ENCODE data around the gene P2RY11. TPM values are rescaled to one million over a fixed set of nuclear protein-coding genes. Genes with fewer than 3 reads are reported as not detected.

Gene P2RY11
- total RNA-seq, 1 donor: 3.0 TPM

DNA sequence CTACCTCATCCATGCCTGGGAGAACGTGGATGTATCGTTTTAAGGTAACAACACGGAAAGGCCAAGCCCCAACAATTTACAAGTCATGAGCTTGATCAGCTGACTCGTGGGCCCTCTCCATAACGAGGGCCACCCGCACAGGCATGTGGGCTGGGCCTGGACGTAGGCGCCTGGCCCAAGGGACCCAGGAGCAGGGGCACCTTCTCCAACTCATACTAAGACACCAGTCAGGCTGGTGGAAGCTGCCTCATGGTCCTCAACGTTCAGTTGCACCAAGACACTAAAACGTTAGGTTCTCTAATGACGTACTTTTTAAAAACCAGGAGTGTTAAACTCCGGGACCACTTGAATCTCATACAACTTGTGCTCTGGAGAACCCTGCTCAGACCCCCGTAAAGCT, 30.0 kb downstream of the P2RY11 start:
- TF ChIP-seq, protein P1, sequence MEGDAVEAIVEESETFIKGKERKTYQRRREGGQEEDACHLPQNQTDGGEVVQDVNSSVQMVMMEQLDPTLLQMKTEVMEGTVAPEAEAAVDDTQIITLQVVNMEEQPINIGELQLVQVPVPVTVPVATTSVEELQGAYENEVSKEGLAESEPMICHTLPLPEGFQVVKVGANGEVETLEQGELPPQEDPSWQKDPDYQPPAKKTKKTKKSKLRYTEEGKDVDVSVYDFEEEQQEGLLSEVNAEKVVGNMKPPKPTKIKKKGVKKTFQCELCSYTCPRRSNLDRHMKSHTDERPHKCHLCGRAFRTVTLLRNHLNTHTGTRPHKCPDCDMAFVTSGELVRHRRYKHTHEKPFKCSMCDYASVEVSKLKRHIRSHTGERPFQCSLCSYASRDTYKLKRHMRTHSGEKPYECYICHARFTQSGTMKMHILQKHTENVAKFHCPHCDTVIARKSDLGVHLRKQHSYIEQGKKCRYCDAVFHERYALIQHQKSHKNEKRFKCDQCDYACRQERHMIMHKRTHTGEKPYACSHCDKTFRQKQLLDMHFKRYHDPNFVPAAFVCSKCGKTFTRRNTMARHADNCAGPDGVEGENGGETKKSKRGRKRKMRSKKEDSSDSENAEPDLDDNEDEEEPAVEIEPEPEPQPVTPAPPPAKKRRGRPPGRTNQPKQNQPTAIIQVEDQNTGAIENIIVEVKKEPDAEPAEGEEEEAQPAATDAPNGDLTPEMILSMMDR (IDR thresholded peaks at IDR 0.05; ENCODE audit: insufficient read depth, low read length): no peak
- H3K4me3 ChIP-seq (ENCODE audit: low read depth, low read length): no peak overlapping the region
- no peak for DNase-seq (ENCODE audit: low read depth)

DNA sequence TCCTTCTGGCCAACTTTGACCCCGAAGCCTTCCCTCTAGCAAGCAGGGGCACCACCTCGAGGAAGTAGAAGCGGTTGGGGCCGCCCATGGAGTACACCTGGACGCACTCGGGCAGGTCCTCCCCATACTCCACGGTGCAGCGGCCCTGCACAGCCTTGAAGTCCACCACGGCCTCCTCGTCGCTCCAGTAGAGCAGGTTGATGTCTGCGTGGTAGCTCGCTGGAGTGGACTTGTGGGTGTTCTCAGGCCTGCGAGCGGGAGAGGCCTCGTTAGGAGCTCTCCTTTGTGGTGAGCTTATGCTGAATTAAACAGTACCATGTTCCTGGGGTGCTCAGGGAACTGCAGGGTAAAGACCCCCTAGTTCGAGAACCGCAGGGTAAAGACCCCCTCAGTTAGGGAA, 30.5 kb downstream of the P2RY11 start:
- TF ChIP-seq, protein P1 (IDR thresholded peaks at IDR 0.05; ENCODE audit: insufficient read depth, low read length): no peak
- no peak for DNase-seq (ENCODE audit: low read depth)
- H3K4me3 ChIP-seq (ENCODE audit: low read depth, low read length): no peak overlapping the region

DNA sequence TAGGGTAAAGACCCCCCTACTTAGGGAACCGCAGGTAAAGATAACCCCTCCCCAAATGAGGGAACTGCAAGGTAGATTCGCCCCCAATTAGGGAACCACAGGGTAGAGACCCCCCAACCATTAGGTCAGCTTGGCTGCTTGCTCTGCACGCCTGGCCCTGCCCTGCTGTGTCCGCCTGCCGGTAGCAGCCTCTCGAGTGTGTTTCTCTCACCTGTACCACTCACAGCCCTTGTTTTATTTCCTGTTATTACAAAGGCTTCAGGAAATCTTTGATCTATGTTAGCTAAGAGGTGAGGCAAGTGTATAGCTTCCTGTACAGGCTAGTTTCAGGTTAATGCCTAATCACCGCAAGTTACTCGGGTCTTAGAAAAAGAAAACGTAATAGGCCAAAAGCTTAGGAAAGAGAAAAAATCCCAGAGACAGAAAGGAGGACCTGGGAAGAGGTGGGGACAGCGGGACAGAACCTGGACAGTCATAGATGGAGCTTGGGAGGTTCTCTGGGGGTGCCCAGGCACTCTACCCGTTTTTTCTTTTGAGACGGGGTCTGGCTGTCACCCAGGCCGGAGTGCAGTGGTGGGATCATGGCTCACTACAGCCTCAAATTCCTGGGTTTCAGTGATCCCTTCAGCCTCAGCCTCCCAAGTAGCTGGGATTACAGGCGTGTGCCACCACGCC, 31.3 kb downstream of the P2RY11 start:
- no peak overlapping the region for H3K4me3 ChIP-seq (ENCODE audit: low read depth, low read length)
- TF ChIP-seq, protein P1 (IDR thresholded peaks at IDR 0.05; ENCODE audit: insufficient read depth, low read length): no peak
- DNase-seq (ENCODE audit: low read depth): no peak

DNA sequence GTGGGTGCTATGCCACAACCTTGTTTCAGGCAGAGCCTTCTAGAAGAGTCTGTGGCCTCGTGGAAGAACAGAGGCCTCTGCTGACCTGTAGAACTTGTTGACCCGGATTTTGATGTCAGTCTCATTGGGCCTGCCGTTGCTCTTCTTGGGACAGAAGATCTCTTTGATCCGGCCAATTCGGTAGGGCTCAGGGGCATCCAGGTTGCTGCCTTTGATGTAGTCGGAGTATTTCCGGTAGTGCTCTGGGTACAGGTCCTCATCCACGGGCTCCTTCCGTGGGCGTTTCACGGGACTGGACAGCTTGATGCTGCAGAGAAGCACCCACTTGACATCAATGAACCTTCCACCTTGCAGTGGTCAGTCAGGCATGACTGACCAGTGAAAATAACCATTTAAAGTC, 32.2 kb downstream of the P2RY11 start:
- TF ChIP-seq, protein P1 (IDR thresholded peaks at IDR 0.05; ENCODE audit: insufficient read depth, low read length): no peak
- DNase-seq (ENCODE audit: low read depth): no peak
- H3K4me3 ChIP-seq (ENCODE audit: low read depth, low read length): no peak overlapping the region

DNA sequence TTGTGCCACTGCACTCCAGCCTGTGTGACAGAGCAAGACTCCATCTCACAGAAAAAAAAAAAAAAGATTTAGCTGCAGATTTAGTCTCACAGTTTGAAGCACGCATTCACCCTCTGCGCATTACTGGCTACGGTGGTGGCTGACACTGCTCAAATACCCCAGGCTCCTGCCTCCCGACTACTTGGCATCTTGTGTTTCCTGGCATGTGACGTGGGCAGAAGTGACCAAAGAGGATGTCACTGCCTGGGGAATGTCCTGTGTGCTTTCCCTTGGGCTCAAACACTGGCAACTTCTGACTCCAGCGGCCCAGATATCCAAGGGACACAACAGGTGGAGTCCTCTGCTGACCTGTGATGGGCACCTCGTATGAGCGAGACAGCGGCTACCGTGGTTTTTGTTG, 32.9 kb downstream of the P2RY11 start:
- no peak for DNase-seq (ENCODE audit: low read depth)
- H3K4me3 ChIP-seq (ENCODE audit: low read depth, low read length): no peak overlapping the region
- TF ChIP-seq, protein P1 (IDR thresholded peaks at IDR 0.05; ENCODE audit: insufficient read depth, low read length): no peak

DNA sequence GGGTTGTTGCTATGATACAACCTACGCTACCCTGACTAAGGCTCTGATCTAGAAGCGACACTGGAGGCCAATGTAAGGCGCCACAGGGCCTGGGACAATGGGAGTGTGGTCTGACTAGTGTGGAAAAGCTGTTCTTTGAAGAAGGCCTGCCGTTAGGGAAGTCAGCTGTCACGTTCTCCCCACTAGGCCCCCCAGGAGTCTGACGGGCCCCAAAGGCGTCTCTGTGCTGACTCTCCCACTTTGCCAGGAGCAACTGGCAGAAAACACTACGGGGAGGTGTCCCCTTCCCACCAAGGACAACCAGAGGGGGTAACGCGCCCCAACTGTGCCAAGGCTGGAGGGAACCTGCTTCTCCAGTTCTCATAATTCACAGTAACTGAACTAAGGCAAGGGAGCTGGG, 33.5 kb downstream of the P2RY11 start:
- H3K4me3 ChIP-seq (ENCODE audit: low read depth, low read length): no peak overlapping the region
- TF ChIP-seq, protein P1 (IDR thresholded peaks at IDR 0.05; ENCODE audit: insufficient read depth, low read length): no peak
- no peak for DNase-seq (ENCODE audit: low read depth)

DNA sequence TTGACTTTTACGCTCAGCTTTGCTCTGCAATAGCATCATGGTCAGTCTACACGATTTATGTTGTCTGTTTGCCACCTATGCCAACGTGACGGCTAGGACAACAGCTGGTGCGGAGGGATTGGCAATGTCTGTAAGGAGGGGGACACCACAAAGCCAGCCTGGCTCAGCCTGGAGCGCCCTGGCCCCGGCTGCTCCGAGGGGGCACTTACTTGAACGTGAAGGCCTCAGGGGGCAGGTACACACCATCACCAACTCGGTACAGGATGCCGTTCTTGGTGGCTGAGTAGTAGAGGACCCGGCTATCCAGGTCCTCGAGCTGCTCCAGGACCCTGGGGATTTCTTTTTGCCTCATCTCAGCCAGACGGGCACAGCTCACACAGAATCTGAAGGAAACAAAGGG, 34.6 kb downstream of the P2RY11 start:
- H3K4me3 ChIP-seq (ENCODE audit: low read depth, low read length): no peak overlapping the region
- no peak for DNase-seq (ENCODE audit: low read depth)
- TF ChIP-seq, protein P1 (IDR thresholded peaks at IDR 0.05; ENCODE audit: insufficient read depth, low read length): no peak

Data from fibroblast of the aortic adventitia (primary cell).